ENCODE results near the gene CCN2. TPM values are rescaled to one million over a fixed set of nuclear protein-coding genes. Genes with fewer than 3 reads are reported as not detected.
A peak's percentile ranks its signal among the peaks of the same experiment; 100 is the strongest.
"Not testable (repeated sequence)": the region's sequence is repeated elsewhere in the genome, so short reads cannot be mapped to it uniquely, and the experiment has no call there.

Gene CCN2
- polyA plus RNA-seq, 10 donors = 27.2 to 83.4 (median 51.1) TPM

- DNase-seq = no peak
These were observed 3.9 kb downstream of the CCN2 start for GRCh38 chr6:131946992-131947955.

- peak in 2 of 3 donors; percentile 57 to 66 for DNase-seq
These were observed 4.7 kb downstream of the CCN2 start for GRCh38 chr6:131946404-131946991.

GRCh38 chr6:131945971-131946370 lies 5.2 kb downstream of the CCN2 start:
- no peak for DNase-seq

GRCh38 chr6:131937703-131938631 lies 13.2 kb downstream of the CCN2 start:
- DNase-seq = peak; percentile 65 to 79 (median 78)

- DNase-seq = peak in 2 of 3 donors; percentile 71 to 85
These were observed 13.9 kb downstream of the CCN2 start for GRCh38 chr6:131937226-131937625.

- DNase-seq = no peak
These were observed 15.0 kb downstream of the CCN2 start for GRCh38 chr6:131936156-131936555.

GRCh38 chr6:131931063-131931750 lies 20.0 kb downstream of the CCN2 start:
- DNase-seq = no peak

GRCh38 chr6:131929976-131930375 lies 21.2 kb downstream of the CCN2 start:
- DNase-seq = no peak

GRCh38 chr6:131929264-131929663 lies 21.9 kb downstream of the CCN2 start:
- DNase-seq = no peak

- peak in 1 of 3 donors; percentile 73 for DNase-seq
These were observed 26.2 kb downstream of the CCN2 start for GRCh38 chr6:131924881-131925474.

GRCh38 chr6:131923356-131923755 lies 27.8 kb downstream of the CCN2 start:
- no peak for DNase-seq

GRCh38 chr6:131920656-131921055 lies 30.5 kb downstream of the CCN2 start:
- DNase-seq = no peak

GRCh38 chr6:131918650-131919355 lies 32.4 kb downstream of the CCN2 start:
- no peak for DNase-seq

- DNase-seq = no peak
These were observed 33.2 kb downstream of the CCN2 start for GRCh38 chr6:131917763-131918649.

- DNase-seq = no peak
These were observed 33.9 kb downstream of the CCN2 start for GRCh38 chr6:131917318-131917717.

GRCh38 chr6:131916847-131917246 lies 34.3 kb downstream of the CCN2 start:
- no peak for DNase-seq

GRCh38 chr6:131916091-131916796 lies 34.9 kb downstream of the CCN2 start:
- DNase-seq = not testable (repeated sequence)

- peak; percentile 75 to 87 (median 77) for DNase-seq
These were observed 36.0 kb downstream of the CCN2 start for GRCh38 chr6:131914967-131915751.
